MCF 10A (cell line): ENCODE results near the gene FOXP1. TPM values are rescaled to one million over a fixed set of nuclear protein-coding genes. Genes with fewer than 3 reads are reported as not detected.

Source experiments
- BruUV-seq: library from RNA; stranded (reverse); fragments of 400-500 nt; replicated peaks from 2 replicates; lab custom pipeline; 2021; lab: Mats Ljungman, UMichigan
- CTCF ChIA-PET: fragments of 300-600 bp; sonication (Branson Sonifier 250); formaldehyde crosslinking; extraction: SDS; loops from one replicate; lab custom pipeline; 2021; ENCODE audit warnings: antibody characterized with exemption, inconsistent platforms; lab: Yijun Ruan, JAX
- POLR2A ChIA-PET: fragments of 300-600, 350-650 bp; sonication (Branson Sonifier 250); formaldehyde crosslinking; extraction: SDS; loops from one replicate; lab custom pipeline; 2020; ENCODE audit warnings: antibody characterized with exemption, inconsistent platforms; lab: Yijun Ruan, JAX
- DNase-seq: peaks from one replicate; pipeline ENCODE4 v3.0.0-alpha.2; 2018; ENCODE audit not compliant: unreplicated experiment
- H3K27ac Mint-ChIP-seq: one replicate; pipeline ENCODE4 v1.8.0; 2022; ENCODE audit warnings: mild to moderate bottlenecking, low read depth, mixed read lengths; ENCODE audit not compliant: unreplicated experiment
- H3K27me3 Mint-ChIP-seq: one replicate; pipeline ENCODE4 v1.8.0; 2022; ENCODE audit warnings: mixed read lengths; ENCODE audit not compliant: insufficient read depth, unreplicated experiment
- H3K36me3 Mint-ChIP-seq: one replicate; pipeline ENCODE4 v1.8.0; 2022; ENCODE audit warnings: mild to moderate bottlenecking, moderate library complexity, mixed read lengths; ENCODE audit not compliant: insufficient read depth, unreplicated experiment
- H3K4me1 Mint-ChIP-seq: one replicate; pipeline ENCODE4 v1.8.0; 2022; ENCODE audit warnings: mixed read lengths; ENCODE audit not compliant: insufficient read depth, unreplicated experiment
- H3K4me3 Mint-ChIP-seq: one replicate; pipeline ENCODE4 v1.8.0; 2022; ENCODE audit warnings: mild to moderate bottlenecking, moderate library complexity, mixed read lengths; ENCODE audit not compliant: unreplicated experiment
- H3K9me3 Mint-ChIP-seq: one replicate; pipeline ENCODE4 v1.8.0; 2022; ENCODE audit warnings: mixed read lengths; ENCODE audit not compliant: unreplicated experiment
- intact Hi-C: fragments of 100-400 bp; cut with micrococcal nuclease; formaldehyde crosslinking; loops from 2 replicates; pipeline ENCODE4 v1.14.1; 2022
- total RNA-seq: library from RNA; stranded (reverse); gene quantifications from 2 replicates; pipeline ENCODE4 v1.2.3, GENCODE V29; 2022
- TF ChIP-seq, protein P1 (sequence below): fragments of 200-600 bp; IDR thresholded peaks from one replicate; pipeline ENCODE4 v1.8.0; 2022; ENCODE audit warnings: antibody characterized with exemption, mild to moderate bottlenecking; ENCODE audit not compliant: unreplicated experiment

FOXP1 gene
- total RNA-seq, 1 experiment from 2014 or later: 49.0 TPM

DNA sequence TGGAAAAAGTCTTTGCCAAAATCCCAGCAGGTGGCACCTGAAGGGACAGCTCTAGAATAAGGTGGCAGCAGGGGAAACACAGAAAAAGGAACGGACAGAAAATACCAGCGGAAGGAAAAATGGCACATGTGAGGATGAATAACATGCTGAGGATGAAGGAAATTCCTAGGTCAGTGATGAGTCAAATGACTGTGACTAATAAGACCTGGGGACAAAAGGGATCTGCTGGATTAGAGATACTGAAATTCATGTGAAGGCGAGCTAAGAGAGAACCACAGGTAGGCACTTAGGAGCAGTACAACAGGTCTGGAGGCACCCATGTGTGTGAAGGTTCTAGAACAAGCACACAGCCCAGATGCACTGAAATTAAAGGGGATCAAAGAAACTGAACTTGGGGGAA, 482.5 kb downstream of the FOXP1 start:
- POLR2A ChIA-PET: interaction anchor here (0.5 to 2.8 kb wide), 4 partner anchors 9 to 38 kb away, joined by 3 to 8 read pairs (median 6); no protein-coding TSS in a partner anchor
- H3K36me3 Mint-ChIP-seq: no peaks in the 10 kb centered on the region
- no peaks in the 10 kb centered on the region for H3K9me3 Mint-ChIP-seq
- peak overlapping the region; percentile 59 for H3K27ac Mint-ChIP-seq
- DNase-seq: peak; percentile 62
- H3K27me3 Mint-ChIP-seq: no peaks in the 10 kb centered on the region
- no peak overlapping the region for H3K4me3 Mint-ChIP-seq
- H3K4me1 Mint-ChIP-seq: peaks cover 38% of the 10 kb centered on the region
- TF ChIP-seq, protein P1, sequence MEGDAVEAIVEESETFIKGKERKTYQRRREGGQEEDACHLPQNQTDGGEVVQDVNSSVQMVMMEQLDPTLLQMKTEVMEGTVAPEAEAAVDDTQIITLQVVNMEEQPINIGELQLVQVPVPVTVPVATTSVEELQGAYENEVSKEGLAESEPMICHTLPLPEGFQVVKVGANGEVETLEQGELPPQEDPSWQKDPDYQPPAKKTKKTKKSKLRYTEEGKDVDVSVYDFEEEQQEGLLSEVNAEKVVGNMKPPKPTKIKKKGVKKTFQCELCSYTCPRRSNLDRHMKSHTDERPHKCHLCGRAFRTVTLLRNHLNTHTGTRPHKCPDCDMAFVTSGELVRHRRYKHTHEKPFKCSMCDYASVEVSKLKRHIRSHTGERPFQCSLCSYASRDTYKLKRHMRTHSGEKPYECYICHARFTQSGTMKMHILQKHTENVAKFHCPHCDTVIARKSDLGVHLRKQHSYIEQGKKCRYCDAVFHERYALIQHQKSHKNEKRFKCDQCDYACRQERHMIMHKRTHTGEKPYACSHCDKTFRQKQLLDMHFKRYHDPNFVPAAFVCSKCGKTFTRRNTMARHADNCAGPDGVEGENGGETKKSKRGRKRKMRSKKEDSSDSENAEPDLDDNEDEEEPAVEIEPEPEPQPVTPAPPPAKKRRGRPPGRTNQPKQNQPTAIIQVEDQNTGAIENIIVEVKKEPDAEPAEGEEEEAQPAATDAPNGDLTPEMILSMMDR: no peak
- CTCF ChIA-PET: interaction anchor here (0.7 to 0.9 kb wide), 2 partner anchors 132 to 628 kb away, joined by 3 read pairs; no protein-coding TSS in a partner anchor
- BruUV-seq: no TSS peak
- intact Hi-C loops: no loop called here

DNA sequence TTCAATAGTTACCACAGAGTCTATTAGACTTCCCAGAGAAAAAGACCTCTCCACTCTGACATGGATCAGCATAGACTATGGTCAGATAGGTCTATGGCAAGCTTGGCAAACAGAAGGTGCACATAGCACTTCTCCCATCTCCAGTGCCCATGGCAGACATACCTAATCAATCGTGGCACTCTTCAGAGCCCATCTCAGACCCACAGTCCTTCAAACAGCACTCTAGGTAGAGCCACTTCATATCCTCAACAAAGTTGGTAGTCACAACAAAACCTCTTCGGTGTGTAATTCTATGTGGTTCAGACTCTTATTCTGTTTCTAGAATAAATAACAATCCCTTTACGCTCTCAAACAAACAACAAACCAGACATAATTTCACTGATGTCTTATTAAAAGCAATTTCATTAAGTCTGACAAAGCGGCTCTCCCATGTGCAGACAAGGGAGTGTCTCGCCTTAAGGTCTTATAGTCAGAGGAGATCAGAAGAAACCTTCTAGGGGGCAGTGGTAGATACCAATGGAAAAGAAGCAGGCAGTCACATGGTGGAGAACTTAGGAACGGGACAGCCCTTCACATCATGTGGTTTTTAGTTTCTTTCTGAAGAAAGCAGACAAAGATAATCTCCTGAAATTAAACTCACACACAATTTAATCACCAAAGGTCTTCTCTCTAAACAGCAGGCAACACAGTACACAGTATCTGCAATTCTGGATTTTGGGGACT, 483.4 kb downstream of the FOXP1 start:
- no peaks in the 10 kb centered on the region for H3K27me3 Mint-ChIP-seq
- POLR2A ChIA-PET: interaction anchor here (1.5 to 2.8 kb wide), 3 partner anchors 8 to 31 kb away, joined by 6 to 8 read pairs (median 7); no protein-coding TSS in a partner anchor
- no peaks in the 10 kb centered on the region for H3K9me3 Mint-ChIP-seq
- no peaks in the 10 kb centered on the region for H3K36me3 Mint-ChIP-seq
- peaks cover 47% of the 10 kb centered on the region for H3K4me1 Mint-ChIP-seq
- TF ChIP-seq, protein P1: no peak
- CTCF ChIA-PET: interaction anchor here (0.7 to 0.9 kb wide), 2 partner anchors 133 to 629 kb away, joined by 3 read pairs; no protein-coding TSS in a partner anchor
- BruUV-seq: no TSS peak
- no peak overlapping the region for H3K4me3 Mint-ChIP-seq
- peak overlapping the region; percentile 59 for H3K27ac Mint-ChIP-seq
- intact Hi-C loops: no loop called here
- DNase-seq: no peak

DNA sequence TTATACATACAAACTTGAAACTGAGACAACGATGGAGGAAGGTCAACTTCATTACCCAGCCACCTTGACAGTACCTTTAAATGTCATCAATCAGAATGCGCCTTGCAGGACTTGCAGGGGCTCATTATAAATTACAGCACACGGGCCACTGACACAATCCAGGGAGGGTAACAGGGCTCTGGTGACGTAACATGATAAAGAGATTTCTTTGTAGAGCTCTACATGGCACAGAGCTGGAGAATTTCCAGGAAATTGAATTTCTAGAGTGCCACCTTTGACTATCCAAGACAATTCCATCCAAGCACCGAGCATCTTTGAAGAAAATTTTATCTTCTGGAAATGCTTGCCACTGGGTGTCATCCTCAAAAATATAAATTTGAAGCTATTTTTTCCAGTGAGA, 486.0 kb downstream of the FOXP1 start:
- H3K27ac Mint-ChIP-seq: no peak overlapping the region
- no peak for DNase-seq
- ChIA-PET POLR2A (interaction anchor here (0.7 to 1.1 kb wide), 2 partner anchors 125 to 160 kb away, joined by 3 read pairs; no protein-coding TSS in a partner anchor), CTCF (interaction anchor here (0.8 kb wide), 1 partner anchor 27 kb away, joined by 3 read pairs; no protein-coding TSS in a partner anchor)
- H3K36me3 Mint-ChIP-seq: no peaks in the 10 kb centered on the region
- no peak overlapping the region for H3K4me3 Mint-ChIP-seq
- no TSS peak for BruUV-seq
- TF ChIP-seq, protein P1: no peak
- H3K4me1 Mint-ChIP-seq: peaks cover 39% of the 10 kb centered on the region
- intact Hi-C loops: no loop called here
- H3K27me3 Mint-ChIP-seq: no peaks in the 10 kb centered on the region
- no peaks in the 10 kb centered on the region for H3K9me3 Mint-ChIP-seq
